Left colon (tissue), 2 donors: ENCODE data around the gene CCDC88C. TPM values are rescaled to one million over a fixed set of nuclear protein-coding genes. Genes with fewer than 3 reads are reported as not detected.
A peak's percentile ranks its signal among the peaks of the same experiment; 100 is the strongest.
"Not testable (repeated sequence)": the region's sequence is repeated elsewhere in the genome, so short reads cannot be mapped to it uniquely, and the experiment has no call there.

ENCODE experiments used
- ATAC-seq: fragments of 200-7000 bp; cut with Tn5 transposase; one replicate; pipeline ENCODE4 v1.9.1; 2020; ENCODE audit warnings: mild to moderate bottlenecking, moderate library complexity
- DNase-seq, 2 donors: peaks; one replicate each; pipeline ENCODE4 v3.0.0-alpha.2; 2020
- intact Hi-C, 2 donors: fragments of 100-400 bp; cut with DNase I in 1 of 2; cut with micrococcal nuclease in 1 of 2; formaldehyde crosslinking; loops; one replicate each; pipeline versions ENCODE4 v1.11.2 to v1.14.0; 2022; cut with DNase I, micrococcal nuclease
- total RNA-seq, 2 donors: library from RNA; stranded (reverse); fragmentation: NEBNext Ultra II Directional; extraction: Animal tissue kit (Norgen Biotek cat#: 25700); gene quantifications; one replicate each; pipeline ENCODE4 v1.2.1, GENCODE V29; 2021
- donor health status: DM: no; HTN: no; CAD: no.
- donor health status: DM: yes; HTN: yes; CAD: no.

Gene CCDC88C
- total RNA-seq, 2 donors from 2014 or later: 52.4 to 65.8 TPM

GRCh38 chr14:91232052-91232451, 185.6 kb downstream of the CCDC88C start:
- no peak for DNase-seq
- ATAC-seq: no peak
- intact Hi-C loops: no loop called here

- ATAC-seq (no peak), DNase-seq (no peak)
- intact Hi-C loops: no loop called here
Measured at GRCh38 chr14:91231446-91231845, 186.2 kb downstream of the CCDC88C start.

- intact Hi-C loops: no loop called here
- ATAC-seq: no peak
- no peak for DNase-seq
Measured at GRCh38 chr14:91230397-91231035, 187.1 kb downstream of the CCDC88C start.

GRCh38 chr14:91229743-91230200, 187.8 kb downstream of the CCDC88C start:
- ATAC-seq (no peak), DNase-seq (no peak)
- intact Hi-C loops: no loop called here

- intact Hi-C loops: no loop called here
- ATAC-seq (no peak), DNase-seq (no peak)
Measured at GRCh38 chr14:91229005-91229382, 188.6 kb downstream of the CCDC88C start.

- DNase-seq (peak in 1 of 2 donors; percentile 32), ATAC-seq (no peak)
- intact Hi-C loops: no loop called here
Measured at GRCh38 chr14:91228112-91229004, 189.3 kb downstream of the CCDC88C start.

GRCh38 chr14:91227183-91227628, 190.4 kb downstream of the CCDC88C start:
- DNase-seq (no peak), ATAC-seq (no peak)
- intact Hi-C loops: no loop called here

GRCh38 chr14:91226360-91226759, 191.3 kb downstream of the CCDC88C start:
- intact Hi-C loops: not testable (repeated sequence)

GRCh38 chr14:91225025-91225424, 192.6 kb downstream of the CCDC88C start:
- intact Hi-C loops: no loop called here

More at GRCh38 chr14:91226360-91226759, 191.3 kb downstream of the CCDC88C start:
- not testable (repeated sequence) for ATAC-seq, DNase-seq

GRCh38 chr14:91223028-91223783, 194.4 kb downstream of the CCDC88C start:
- ATAC-seq: peak; percentile 52
- intact Hi-C loops: no loop called here
- DNase-seq: no peak

More at GRCh38 chr14:91225025-91225424, 192.6 kb downstream of the CCDC88C start:
- DNase-seq (no peak), ATAC-seq (no peak)

Other genes starting within 250 kb of the CCDC88C start
- gene GPR68, start 173.1 kb downstream of the CCDC88C start, total RNA-seq: under 1 TPM; 0.58 to 0.87 TPM
- 10 to 100 TPM; 74.5 to 84.3 TPM for gene PPP4R3A, start 92.5 kb upstream of the CCDC88C start, total RNA-seq